Mammary epithelial cell (primary cell): ENCODE results near the gene GON4L.

ENCODE experiments used
- EZH2 ChIP-seq: IDR thresholded peaks from 2 replicates; pipeline ENCODE4 v1.6.1; 2012; ENCODE audit warnings: low read length, inconsistent platforms, borderline replicate concordance
- TF ChIP-seq, protein P1 (sequence below), 2 donors: IDR thresholded peaks in 1 of 2; conservative IDR thresholded peaks in 1 of 2; 2 replicates each; pipeline ENCODE4 v1.5.1; 2011 to 2012; ENCODE audit warnings: inconsistent platforms in 2 of 2, low read length in 2 of 2, mild to moderate bottlenecking in 2 of 2, control low read depth in 1 of 2, low read depth in 1 of 2; ENCODE audit not compliant: insufficient read depth in 1 of 2; ENCODE audit errors: extremely low read depth in 1 of 2

- TF ChIP-seq, protein P1, sequence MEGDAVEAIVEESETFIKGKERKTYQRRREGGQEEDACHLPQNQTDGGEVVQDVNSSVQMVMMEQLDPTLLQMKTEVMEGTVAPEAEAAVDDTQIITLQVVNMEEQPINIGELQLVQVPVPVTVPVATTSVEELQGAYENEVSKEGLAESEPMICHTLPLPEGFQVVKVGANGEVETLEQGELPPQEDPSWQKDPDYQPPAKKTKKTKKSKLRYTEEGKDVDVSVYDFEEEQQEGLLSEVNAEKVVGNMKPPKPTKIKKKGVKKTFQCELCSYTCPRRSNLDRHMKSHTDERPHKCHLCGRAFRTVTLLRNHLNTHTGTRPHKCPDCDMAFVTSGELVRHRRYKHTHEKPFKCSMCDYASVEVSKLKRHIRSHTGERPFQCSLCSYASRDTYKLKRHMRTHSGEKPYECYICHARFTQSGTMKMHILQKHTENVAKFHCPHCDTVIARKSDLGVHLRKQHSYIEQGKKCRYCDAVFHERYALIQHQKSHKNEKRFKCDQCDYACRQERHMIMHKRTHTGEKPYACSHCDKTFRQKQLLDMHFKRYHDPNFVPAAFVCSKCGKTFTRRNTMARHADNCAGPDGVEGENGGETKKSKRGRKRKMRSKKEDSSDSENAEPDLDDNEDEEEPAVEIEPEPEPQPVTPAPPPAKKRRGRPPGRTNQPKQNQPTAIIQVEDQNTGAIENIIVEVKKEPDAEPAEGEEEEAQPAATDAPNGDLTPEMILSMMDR (conservative IDR thresholded peaks at IDR 0.05 in 1 of 2, IDR thresholded peaks at IDR 0.05 in 1 of 2; ENCODE audit: extremely low read depth in 1 of 2, insufficient read depth in 1 of 2, low read depth in 1 of 2, low read length in 2 of 2), result no peak
- TF ChIP-seq EZH2, result no peak
These were observed 140.0 kb downstream of the GON4L start for GRCh38 chr1:155717041-155717440.
